Karpas-422 (cell line): ENCODE data around the gene SH3BGR. TPM values are rescaled to one million over a fixed set of nuclear protein-coding genes. Genes with fewer than 3 reads are reported as not detected.

Experiments
- DNase-seq: peaks from one replicate; pipeline ENCODE4 v3.0.0-alpha.2; 2015
- H2AFZ ChIP-seq: fragments of 200-600 bp; sonication (generic); 2 replicates; pipeline ENCODE4 v1.6.1; 2014; ENCODE audit warnings: antibody characterized with exemption, low read length, mixed read lengths
- H3K27ac ChIP-seq: fragments of 200-600 bp; sonication (generic); 2 replicates; pipeline ENCODE4 v1.5.1; 2014; ENCODE audit warnings: mild to moderate bottlenecking, low read length, moderate library complexity
- H3K27me3 ChIP-seq: fragments of 200-600 bp; sonication (generic); 2 replicates; pipeline ENCODE4 v1.6.1; 2014; ENCODE audit warnings: low read length, mixed read lengths
- H3K36me3 ChIP-seq: fragments of 200-600 bp; sonication (generic); 2 replicates; pipeline ENCODE4 v1.6.1; 2014; ENCODE audit warnings: low read length, mixed read lengths; ENCODE audit not compliant: insufficient read depth
- H3K4me1 ChIP-seq: fragments of 200-600 bp; sonication (generic); 2 replicates; pipeline ENCODE4 v1.6.1; 2014; ENCODE audit warnings: mild to moderate bottlenecking, low read length, mixed read lengths
- H3K4me2 ChIP-seq: fragments of 200-600 bp; sonication (generic); 2 replicates; pipeline ENCODE4 v1.6.1; 2014; ENCODE audit warnings: low read length, low read depth, mild to moderate bottlenecking; ENCODE audit not compliant: poor library complexity, severe bottlenecking
- H3K4me3 ChIP-seq: fragments of 200-600 bp; sonication (generic); 2 replicates; pipeline ENCODE4 v1.5.1; 2014; ENCODE audit warnings: mild to moderate bottlenecking, antibody characterized with exemption, low read length, mixed read lengths
- H3K79me2 ChIP-seq: fragments of 200-600 bp; sonication (generic); 2 replicates; pipeline ENCODE4 v1.6.1; 2014; ENCODE audit warnings: mild to moderate bottlenecking, low read length, mixed read lengths
- H3K9ac ChIP-seq: fragments of 200-600 bp; sonication (generic); 2 replicates; pipeline ENCODE4 v1.6.0; 2014; ENCODE audit warnings: low read length
- H3K9me2 ChIP-seq: fragments of 200-600 bp; sonication (generic), shearing (Covaris generic); replicated peaks from 2 replicates; pipeline ENCODE4 v1.6.0; 2014; ENCODE audit warnings: mild to moderate bottlenecking, low read length, moderate library complexity; ENCODE audit not compliant: insufficient read depth
- H3K9me3 ChIP-seq: fragments of 300-700, 200-600 bp; sonication (generic); 2 replicates; pipeline ENCODE4 v1.6.1; 2014; ENCODE audit warnings: low read length, mixed read lengths
- H4K20me1 ChIP-seq: fragments of 200-600 bp; sonication (generic); 2 replicates; pipeline ENCODE4 v1.6.1; 2014; ENCODE audit warnings: mild to moderate bottlenecking, antibody characterized with exemption, low read length, low read depth; ENCODE audit not compliant: insufficient read depth
- total RNA-seq: library from RNA; depleted of rRNA; stranded (reverse); fragments of >200 nt; shearing (Covaris generic); gene quantifications from 2 replicates; pipeline ENCODE4 v1.2.3, GENCODE V29; 2014; ENCODE audit warnings: low replicate concordance

Gene SH3BGR
- total RNA-seq, 1 experiment from 2014 or later = not detected

- H3K4me2 ChIP-seq = no peak overlapping the region
- no peak overlapping the region for H3K9ac ChIP-seq
- H3K9me3 ChIP-seq = no peaks in the 10 kb centered on the region
- DNase-seq = no peak
- no peaks in the 10 kb centered on the region for H3K9me2 ChIP-seq
- no peaks in the 10 kb centered on the region for H3K36me3 ChIP-seq
- H3K27ac ChIP-seq = no peak overlapping the region
- H4K20me1 ChIP-seq = no peaks in the 10 kb centered on the region
- no peak overlapping the region for H3K4me3 ChIP-seq
- H3K79me2 ChIP-seq = no peaks in the 10 kb centered on the region
- no peaks in the 10 kb centered on the region for H3K4me1 ChIP-seq
- no peak overlapping the region for H2AFZ ChIP-seq
- H3K27me3 ChIP-seq = no peaks in the 10 kb centered on the region
These were observed 73.4 kb downstream of the SH3BGR start for GRCh38 chr21:39525129-39525528.

- H3K9me3 ChIP-seq = no peaks in the 10 kb centered on the region
- no peak overlapping the region for H3K9ac ChIP-seq
- no peak overlapping the region for H3K27ac ChIP-seq
- H3K36me3 ChIP-seq = no peaks in the 10 kb centered on the region
- no peaks in the 10 kb centered on the region for H3K27me3 ChIP-seq
- H3K79me2 ChIP-seq = no peaks in the 10 kb centered on the region
- H3K4me2 ChIP-seq = no peak overlapping the region
- H2AFZ ChIP-seq = no peak overlapping the region
- H4K20me1 ChIP-seq = no peaks in the 10 kb centered on the region
- no peak for DNase-seq
- no peak overlapping the region for H3K4me3 ChIP-seq
- H3K9me2 ChIP-seq = no peaks in the 10 kb centered on the region
- no peaks in the 10 kb centered on the region for H3K4me1 ChIP-seq
These were observed 73.8 kb downstream of the SH3BGR start for GRCh38 chr21:39525601-39526000.

- Histone ChIP-seq H3K79me2 (no peaks in the 10 kb centered on the region), H3K27ac (no peak overlapping the region), H3K4me2 (no peak overlapping the region), H3K27me3 (no peaks in the 10 kb centered on the region), H3K4me3 (no peak overlapping the region), H3K9me2 (no peaks in the 10 kb centered on the region), H3K4me1 (no peaks in the 10 kb centered on the region), H3K9me3 (no peaks in the 10 kb centered on the region), H3K36me3 (no peaks in the 10 kb centered on the region), H3K9ac (no peak overlapping the region), H2AFZ (no peak overlapping the region), H4K20me1 (no peaks in the 10 kb centered on the region)
- no peak for DNase-seq
These were observed 75.4 kb downstream of the SH3BGR start for GRCh38 chr21:39527067-39527595.

- Histone ChIP-seq H2AFZ (no peak overlapping the region), H3K27ac (no peak overlapping the region), H3K9ac (no peak overlapping the region), H3K36me3 (no peaks in the 10 kb centered on the region), H3K27me3 (no peaks in the 10 kb centered on the region), H3K4me3 (no peak overlapping the region), H3K79me2 (no peaks in the 10 kb centered on the region), H3K4me2 (no peak overlapping the region), H4K20me1 (no peaks in the 10 kb centered on the region), H3K4me1 (no peaks in the 10 kb centered on the region), H3K9me2 (no peaks in the 10 kb centered on the region), H3K9me3 (no peaks in the 10 kb centered on the region)
- no peak for DNase-seq
These were observed 76.1 kb downstream of the SH3BGR start for GRCh38 chr21:39527664-39528381.

- no peak overlapping the region for H3K4me2 ChIP-seq
- H3K79me2 ChIP-seq = no peaks in the 10 kb centered on the region
- no peaks in the 10 kb centered on the region for H3K36me3 ChIP-seq
- no peak overlapping the region for H3K4me3 ChIP-seq
- H3K27me3 ChIP-seq = no peaks in the 10 kb centered on the region
- H3K27ac ChIP-seq = no peak overlapping the region
- no peaks in the 10 kb centered on the region for H3K4me1 ChIP-seq
- H3K9me3 ChIP-seq = no peaks in the 10 kb centered on the region
- no peak overlapping the region for H2AFZ ChIP-seq
- DNase-seq = no peak
- H3K9ac ChIP-seq = no peak overlapping the region
- no peaks in the 10 kb centered on the region for H4K20me1 ChIP-seq
- no peaks in the 10 kb centered on the region for H3K9me2 ChIP-seq
These were observed 77.3 kb downstream of the SH3BGR start for GRCh38 chr21:39529026-39529425.

- Histone ChIP-seq H3K4me1 (no peaks in the 10 kb centered on the region), H4K20me1 (no peaks in the 10 kb centered on the region), H2AFZ (no peak overlapping the region), H3K36me3 (no peaks in the 10 kb centered on the region), H3K9me2 (no peaks in the 10 kb centered on the region), H3K27me3 (no peaks in the 10 kb centered on the region), H3K27ac (no peak overlapping the region), H3K9ac (no peak overlapping the region), H3K79me2 (no peaks in the 10 kb centered on the region), H3K4me2 (no peak overlapping the region), H3K9me3 (no peaks in the 10 kb centered on the region), H3K4me3 (no peak overlapping the region)
- no peak for DNase-seq
These were observed 79.3 kb downstream of the SH3BGR start for GRCh38 chr21:39531064-39531463.

GRCh38 chr21:39531840-39532239, 80.1 kb downstream of the SH3BGR start:
- no peaks in the 10 kb centered on the region for H3K27me3 ChIP-seq

GRCh38 chr21:39533545-39534380, 82.0 kb downstream of the SH3BGR start:
- no peaks in the 10 kb centered on the region for H3K9me3 ChIP-seq
- H2AFZ ChIP-seq = no peak overlapping the region
- no peaks in the 10 kb centered on the region for H3K4me1 ChIP-seq
- H3K9me2 ChIP-seq = no peaks in the 10 kb centered on the region
- H3K79me2 ChIP-seq = no peaks in the 10 kb centered on the region
- no peak overlapping the region for H3K4me3 ChIP-seq
- no peaks in the 10 kb centered on the region for H3K27me3 ChIP-seq
- no peaks in the 10 kb centered on the region for H4K20me1 ChIP-seq
- no peak for DNase-seq
- no peaks in the 10 kb centered on the region for H3K36me3 ChIP-seq
- no peak overlapping the region for H3K27ac ChIP-seq
- H3K9ac ChIP-seq = no peak overlapping the region
- H3K4me2 ChIP-seq = no peak overlapping the region

More at GRCh38 chr21:39531840-39532239, 80.1 kb downstream of the SH3BGR start:
- Histone ChIP-seq H3K4me3 (no peak overlapping the region), H3K36me3 (no peaks in the 10 kb centered on the region), H3K4me2 (no peak overlapping the region), H4K20me1 (no peaks in the 10 kb centered on the region), H3K9me2 (no peaks in the 10 kb centered on the region), H3K27ac (no peak overlapping the region), H3K9ac (no peak overlapping the region), H2AFZ (no peak overlapping the region), H3K79me2 (no peaks in the 10 kb centered on the region), H3K4me1 (no peaks in the 10 kb centered on the region), H3K9me3 (no peaks in the 10 kb centered on the region)
- no peak for DNase-seq
